ENCODE measurements around the gene JAZF1. TPM values are rescaled to one million over a fixed set of nuclear protein-coding genes. Genes with fewer than 3 reads are reported as not detected.

JAZF1 gene
- total and polyA plus RNA-seq, 10 of the 15 experiments (the other 5 are each of a cell fraction or from before 2014, with no cell fraction given), result 0.04 to 0.82 (median 0.15) TPM; not detected in 3

DNA sequence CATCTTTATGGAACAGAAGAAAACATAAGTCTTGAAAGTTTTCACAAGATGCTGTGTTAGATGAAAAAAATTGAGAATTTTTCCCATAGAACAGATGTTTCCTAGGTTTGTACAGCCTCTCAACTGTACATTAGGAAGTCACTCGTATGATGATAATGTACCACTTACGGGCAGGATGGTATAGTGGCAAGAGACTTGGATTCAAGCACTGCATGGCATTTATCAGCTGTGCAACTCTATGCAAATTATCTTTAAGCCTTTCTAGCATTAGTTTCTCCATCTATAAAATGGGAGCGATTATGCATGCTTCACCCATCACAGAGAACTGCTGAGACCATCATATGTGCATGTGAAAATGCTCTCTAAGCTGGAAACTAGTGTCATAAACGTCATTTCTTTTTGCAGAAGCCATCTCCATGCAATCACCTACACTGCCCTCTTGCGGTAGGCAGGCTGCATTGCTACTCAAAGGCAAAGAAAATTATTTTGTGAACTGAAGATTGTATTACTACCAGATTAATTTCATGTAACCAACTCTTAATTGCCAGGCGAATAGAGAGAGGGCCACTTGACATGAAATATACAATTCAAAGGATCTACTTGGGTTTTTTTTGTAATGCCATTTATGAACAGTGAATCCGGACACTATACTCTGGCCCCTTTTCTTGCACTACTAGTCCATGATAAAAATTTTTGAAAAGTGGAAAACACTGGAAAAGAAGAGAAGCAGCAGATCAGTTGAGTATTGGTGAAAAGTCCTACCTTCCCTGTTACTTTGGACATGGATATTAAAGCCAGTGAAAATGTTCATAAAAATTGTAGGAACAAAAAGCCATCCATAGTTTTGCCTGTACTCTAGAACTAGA is 102.3 kb downstream of the JAZF1 start (continued):
- TF ChIP-seq SREBF2 (IDR thresholded peaks at IDR 0.05; ENCODE audit: low read length), result no peak
- no peak for TF ChIP-seq HDAC2 (IDR thresholded peaks at IDR 0.05)
- TF ChIP-seq HDGF (IDR thresholded peaks at IDR 0.05), result no peak
- no peak for TF ChIP-seq ZNF207 (IDR thresholded peaks at IDR 0.05; ENCODE audit: borderline replicate concordance)

DNA sequence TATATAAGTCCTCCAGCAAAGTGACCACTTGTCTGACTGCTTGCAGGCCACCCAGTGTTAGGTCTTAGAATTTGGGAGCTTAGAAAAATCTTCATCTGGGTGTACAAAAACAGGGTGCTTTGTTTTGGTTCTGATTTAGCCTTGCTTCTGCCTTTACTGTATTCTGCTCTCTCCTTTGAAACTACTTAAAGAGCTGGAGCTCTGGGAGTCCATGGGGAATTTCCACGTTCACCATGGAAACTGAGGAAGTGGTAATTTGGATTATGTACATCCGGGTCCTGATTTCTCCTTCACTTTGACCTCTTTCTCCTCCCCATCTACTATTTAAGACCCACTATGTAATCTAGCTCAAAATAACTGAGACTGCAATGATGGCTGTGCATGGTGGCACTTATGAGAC is 103.0 kb downstream of the JAZF1 start:
- no peaks in the 10 kb centered on the region for H3K4me1 ChIP-seq (ENCODE audit: control insufficient read depth, insufficient read depth, low read length)
- SMC1A ChIA-PET (ENCODE audit: uncharacterized antibody, unreplicated experiment), result interaction anchor here (1.2 to 2.1 kb wide), 5 partner anchors 17 to 881 kb away, joined by 3 to 16 read pairs (median 6); no protein-coding TSS in a partner anchor
- in situ Hi-C loops (cut with MboI), result no loop called here
- no peak overlapping the region for H3K4me2 ChIP-seq (ENCODE audit: control insufficient read depth, insufficient read depth)
- DNase-seq (ENCODE audit: low read depth, low spot score), result no peak
- H3K4me3 ChIP-seq, result no peak overlapping the region
- no peak for ATAC-seq
- intact Hi-C loops (cut with micrococcal nuclease; ENCODE audit: unreplicated experiment), result loop anchor here (1.0 kb wide), 1 partner anchor 881 kb away; no protein-coding TSS in a partner anchor
- H3K9me3 ChIP-seq (replicated peaks; ENCODE audit: control insufficient read depth, insufficient read depth, low read length), result no peaks in the 10 kb centered on the region
- H3K27ac ChIP-seq (ENCODE audit: control insufficient read depth, insufficient read depth), result no peak overlapping the region
- no peak overlapping the region for H2AFZ ChIP-seq (ENCODE audit: control insufficient read depth, low read depth, low read length)
- POLR2A ChIA-PET, result no interaction called here
- no peaks in the 10 kb centered on the region for H4K20me1 ChIP-seq (ENCODE audit: control insufficient read depth, insufficient read depth)
- no peaks in the 10 kb centered on the region; a peak in 3 of 4 replicates for H3K27me3 ChIP-seq (replicated peaks in 1 of 2; ENCODE audit: control insufficient read depth in 2 of 2, insufficient read depth in 2 of 2, low read length in 1 of 2)
- H3K9ac ChIP-seq (ENCODE audit: control insufficient read depth, insufficient read depth, low read length), result no peak overlapping the region
- CTCF ChIA-PET, result interaction anchor here (0.6 to 8.4 kb wide), 11 partner anchors 8 to 882 kb away, joined by 3 to 110 read pairs (median 6); no protein-coding TSS in a partner anchor
- FAIRE-seq, result no peak
- RAD21 ChIA-PET (ENCODE audit: unreplicated experiment), result interaction anchor here (0.6 to 1.4 kb wide), 2 partner anchors 15 to 16 kb away, joined by 5 to 6 read pairs; no protein-coding TSS in a partner anchor
- BruUV-seq (replicated peaks), result no TSS peak
- no peaks in the 10 kb centered on the region for H3K79me2 ChIP-seq (ENCODE audit: control insufficient read depth, insufficient read depth, low read length)
- TF ChIP-seq, protein P1, sequence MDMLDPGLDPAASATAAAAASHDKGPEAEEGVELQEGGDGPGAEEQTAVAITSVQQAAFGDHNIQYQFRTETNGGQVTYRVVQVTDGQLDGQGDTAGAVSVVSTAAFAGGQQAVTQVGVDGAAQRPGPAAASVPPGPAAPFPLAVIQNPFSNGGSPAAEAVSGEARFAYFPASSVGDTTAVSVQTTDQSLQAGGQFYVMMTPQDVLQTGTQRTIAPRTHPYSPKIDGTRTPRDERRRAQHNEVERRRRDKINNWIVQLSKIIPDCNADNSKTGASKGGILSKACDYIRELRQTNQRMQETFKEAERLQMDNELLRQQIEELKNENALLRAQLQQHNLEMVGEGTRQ (IDR thresholded peaks at IDR 0.05; ENCODE audit: borderline replicate concordance, low read depth, low read length), result no peak
- TF ChIP-seq ZNF217 (IDR thresholded peaks at IDR 0.05), result no peak
- no peak for TF ChIP-seq RAD51 (IDR thresholded peaks at IDR 0.05)
- TF ChIP-seq MEF2A (IDR thresholded peaks at IDR 0.05; ENCODE audit: insufficient read depth, low read depth, low read length), result no peak
- no peak for TF ChIP-seq SUZ12 (IDR thresholded peaks at IDR 0.05; ENCODE audit: unreplicated experiment)
- no peak for TF ChIP-seq SMAD1 (IDR thresholded peaks at IDR 0.05; ENCODE audit: low read depth, partially characterized antibody)
- no peak for TF ChIP-seq MEF2B (IDR thresholded peaks at IDR 0.05; ENCODE audit: partially characterized antibody, poor library complexity, severe bottlenecking)
- TF ChIP-seq, protein P2, sequence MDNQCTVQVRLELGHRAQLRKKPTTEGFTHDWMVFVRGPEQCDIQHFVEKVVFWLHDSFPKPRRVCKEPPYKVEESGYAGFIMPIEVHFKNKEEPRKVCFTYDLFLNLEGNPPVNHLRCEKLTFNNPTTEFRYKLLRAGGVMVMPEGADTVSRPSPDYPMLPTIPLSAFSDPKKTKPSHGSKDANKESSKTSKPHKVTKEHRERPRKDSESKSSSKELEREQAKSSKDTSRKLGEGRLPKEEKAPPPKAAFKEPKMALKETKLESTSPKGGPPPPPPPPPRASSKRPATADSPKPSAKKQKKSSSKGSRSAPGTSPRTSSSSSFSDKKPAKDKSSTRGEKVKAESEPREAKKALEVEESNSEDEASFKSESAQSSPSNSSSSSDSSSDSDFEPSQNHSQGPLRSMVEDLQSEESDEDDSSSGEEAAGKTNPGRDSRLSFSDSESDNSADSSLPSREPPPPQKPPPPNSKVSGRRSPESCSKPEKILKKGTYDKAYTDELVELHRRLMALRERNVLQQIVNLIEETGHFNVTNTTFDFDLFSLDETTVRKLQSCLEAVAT (IDR thresholded peaks at IDR 0.05), result no peak
- H3K36me3 ChIP-seq (ENCODE audit: control insufficient read depth in 2 of 2, insufficient read depth in 2 of 2, low read length in 1 of 2), result no peaks in the 10 kb centered on the region
- WGBS (ENCODE audit: insufficient coverage, insufficient replicate concordance, low lambda C conversion rate, missing lambda C conversion rate), result 69% methylated on average over 2 of the region's 2 CpGs
